Activated naive CD4-positive, alpha-beta T cell (primary cell): ENCODE data around the gene LYPLAL1.
"Not testable (repeated sequence)": the region's sequence is repeated elsewhere in the genome, so short reads cannot be mapped to it uniquely, and the experiment has no call there.

Experiments used
- DNase-seq, 4 experiments: peaks; one replicate each; lab custom pipeline; 2025; lab: John Stamatoyannopoulos, UW

LYPLAL1 gene

GRCh38 chr1:219163401-219163954 is 10.2 kb upstream of the LYPLAL1 start:
- DNase-seq = no peak

GRCh38 chr1:219171192-219171935 is 2.3 kb upstream of the LYPLAL1 start:
- no peak for DNase-seq

- no peak for DNase-seq
Measured at GRCh38 chr1:219172821-219173220, 857 bp upstream of the LYPLAL1 start.

GRCh38 chr1:219173434-219173757 is 282 bp upstream of the LYPLAL1 start:
- no peak for DNase-seq

- no peak for DNase-seq
Measured at GRCh38 chr1:219174460-219175211, 958 bp downstream of the LYPLAL1 start.

GRCh38 chr1:219175212-219175564 is 1.5 kb downstream of the LYPLAL1 start:
- no peak for DNase-seq

GRCh38 chr1:219176168-219176567 is 2.5 kb downstream of the LYPLAL1 start:
- no peak for DNase-seq

- no peak for DNase-seq
Measured at GRCh38 chr1:219177363-219177762, 3.7 kb downstream of the LYPLAL1 start.

- DNase-seq = no peak
Measured at GRCh38 chr1:219177940-219178339, 4.3 kb downstream of the LYPLAL1 start.

GRCh38 chr1:219179293-219179692 is 5.6 kb downstream of the LYPLAL1 start:
- no peak for DNase-seq

GRCh38 chr1:219184337-219184736 is 10.7 kb downstream of the LYPLAL1 start:
- DNase-seq = no peak

- no peak for DNase-seq
Measured at GRCh38 chr1:219185486-219186117, 11.9 kb downstream of the LYPLAL1 start.

GRCh38 chr1:219188331-219188803 is 14.7 kb downstream of the LYPLAL1 start:
- DNase-seq = no peak

- no peak for DNase-seq
Measured at GRCh38 chr1:219189021-219189824, 15.5 kb downstream of the LYPLAL1 start.

GRCh38 chr1:219189952-219190351 is 16.3 kb downstream of the LYPLAL1 start:
- DNase-seq = no peak

GRCh38 chr1:219190605-219191004 is 16.9 kb downstream of the LYPLAL1 start:
- DNase-seq = no peak

- DNase-seq = not testable (repeated sequence)
Measured at GRCh38 chr1:219195833-219196232, 22.2 kb downstream of the LYPLAL1 start.

GRCh38 chr1:219201656-219202055 is 28.0 kb downstream of the LYPLAL1 start:
- DNase-seq = no peak

GRCh38 chr1:219202567-219202966 is 28.9 kb downstream of the LYPLAL1 start:
- no peak for DNase-seq

GRCh38 chr1:219206350-219206749 is 32.7 kb downstream of the LYPLAL1 start:
- no peak for DNase-seq

- DNase-seq = no peak
Measured at GRCh38 chr1:219209578-219209977, 35.9 kb downstream of the LYPLAL1 start.

- no peak for DNase-seq
Measured at GRCh38 chr1:219210067-219210466, 36.4 kb downstream of the LYPLAL1 start.
